OCI-M1 (cell line): ENCODE results near the gene SPEM1.
"Not testable (repeated sequence)": the region's sequence is repeated elsewhere in the genome, so short reads cannot be mapped to it uniquely, and the experiment has no call there.

Source experiments
- DNase-seq: peaks from one replicate; lab custom pipeline; 2025; lab: John Stamatoyannopoulos, UW

SPEM1 gene

GRCh38 chr17:7441266-7441665, 21.1 kb downstream of the SPEM1 start:
- DNase-seq = no peak

- no peak for DNase-seq
These were observed 22.0 kb downstream of the SPEM1 start for GRCh38 chr17:7442142-7442541.

- no peak for DNase-seq
These were observed 23.7 kb downstream of the SPEM1 start for GRCh38 chr17:7443499-7444485.

DNA sequence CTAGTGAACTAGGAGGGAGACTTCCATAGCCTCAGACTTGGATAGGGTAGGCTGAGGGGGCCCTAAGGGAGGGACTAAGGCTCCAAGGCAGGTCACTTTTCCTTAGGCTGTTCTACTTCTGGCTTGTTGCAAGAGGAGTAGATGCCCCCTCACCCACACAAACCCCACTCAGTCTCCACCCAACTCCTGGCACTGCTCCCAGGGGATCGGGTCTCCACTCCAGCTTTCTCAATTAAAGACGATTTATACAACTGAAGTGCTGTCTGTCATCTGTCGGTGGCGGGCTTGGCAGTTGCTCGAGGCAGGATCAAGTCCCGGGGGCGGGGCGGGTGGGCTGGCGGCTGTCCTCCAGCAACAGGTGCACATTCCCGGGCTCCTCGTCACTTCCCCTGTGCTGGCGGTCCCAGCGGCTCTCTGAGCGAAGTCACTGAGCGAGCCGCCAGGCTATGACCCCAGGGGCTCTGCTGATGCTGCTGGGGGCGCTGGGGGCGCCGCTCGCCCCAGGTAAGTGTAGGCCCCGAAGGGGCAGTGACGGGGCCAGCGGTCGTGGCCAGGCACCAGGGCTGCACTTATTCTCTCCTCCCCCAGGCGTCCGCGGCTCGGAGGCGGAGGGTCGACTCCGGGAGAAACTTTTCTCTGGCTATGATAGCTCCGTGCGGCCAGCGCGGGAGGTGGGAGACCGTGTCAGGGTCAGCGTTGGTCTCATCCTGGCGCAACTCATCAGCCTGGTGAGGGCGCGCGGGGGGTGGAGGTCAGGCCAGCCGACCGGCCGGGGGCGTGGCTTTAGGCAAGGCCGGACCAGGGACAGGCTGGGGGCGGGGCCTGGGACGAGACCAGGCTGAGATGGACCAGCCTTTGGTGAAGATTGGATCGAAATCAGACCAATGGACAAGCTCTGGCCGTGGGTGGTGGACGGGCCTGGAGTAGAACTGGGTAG, 24.8 kb downstream of the SPEM1 start, which contains the start of gene CHRNB1:
Gene CHRNB1, plus strand, starts transcription at position 380 of the 937 bp plus-strand sequence. Its CDS starts 67 bp downstream, at position 447.
- DNase-seq = peak; percentile 58

DNA sequence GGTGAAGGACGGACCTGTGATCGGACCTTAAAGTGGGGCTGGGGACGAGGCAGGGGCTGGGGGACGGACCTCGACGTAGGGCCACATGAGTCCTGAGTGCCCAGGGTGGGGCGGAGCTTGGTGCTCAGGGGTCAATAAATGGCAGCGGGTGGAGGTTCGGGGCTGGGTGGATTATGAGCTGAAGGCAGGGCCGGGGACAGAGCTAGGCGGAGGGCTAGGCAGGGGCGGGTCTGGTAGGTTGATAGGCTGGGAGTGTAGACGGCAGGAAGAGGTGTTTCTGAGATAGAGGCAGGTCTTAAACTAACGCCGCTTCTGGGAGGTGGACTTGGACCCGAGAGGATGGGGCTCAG, 25.5 kb downstream of the SPEM1 start:
- no peak for DNase-seq

- DNase-seq = no peak
These were observed 28.3 kb downstream of the SPEM1 start for GRCh38 chr17:7448461-7448860.

DNA sequence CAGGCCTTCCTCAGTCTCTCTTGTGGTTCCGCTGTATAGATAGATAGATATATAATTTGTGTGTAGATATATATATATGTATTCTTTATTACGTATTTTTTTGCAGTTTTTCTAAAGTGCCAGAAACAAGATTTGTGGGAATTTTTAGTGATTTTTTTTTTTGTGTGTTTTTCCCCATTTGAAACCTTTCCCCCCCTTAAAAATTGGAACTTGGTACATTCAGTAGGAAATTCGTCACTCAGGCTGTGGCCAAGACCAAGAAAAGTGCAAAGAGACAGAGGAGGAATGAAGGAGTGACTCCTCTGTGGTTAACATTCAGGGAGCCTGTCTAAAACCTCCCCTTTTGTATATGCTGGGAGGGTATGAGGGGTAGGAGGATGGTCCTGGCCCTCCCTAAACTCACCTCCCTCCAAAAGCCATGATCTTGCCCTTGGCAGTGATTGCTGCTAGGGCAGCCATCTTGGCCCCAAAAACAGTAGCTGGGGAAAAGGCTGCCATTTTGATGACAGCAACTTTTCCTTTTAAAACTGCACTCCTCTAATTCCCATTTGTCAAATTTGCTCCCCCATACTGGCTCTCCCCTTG, 39.9 kb downstream of the SPEM1 start:
- peak; percentile 20 for DNase-seq

GRCh38 chr17:7460850-7461660, 40.9 kb downstream of the SPEM1 start:
- no peak for DNase-seq

- DNase-seq = no peak
These were observed 42.6 kb downstream of the SPEM1 start for GRCh38 chr17:7462474-7463371.

GRCh38 chr17:7463372-7463846, 43.3 kb downstream of the SPEM1 start:
- DNase-seq = no peak

- DNase-seq = no peak
These were observed 44.0 kb downstream of the SPEM1 start for GRCh38 chr17:7464081-7464480.

DNA sequence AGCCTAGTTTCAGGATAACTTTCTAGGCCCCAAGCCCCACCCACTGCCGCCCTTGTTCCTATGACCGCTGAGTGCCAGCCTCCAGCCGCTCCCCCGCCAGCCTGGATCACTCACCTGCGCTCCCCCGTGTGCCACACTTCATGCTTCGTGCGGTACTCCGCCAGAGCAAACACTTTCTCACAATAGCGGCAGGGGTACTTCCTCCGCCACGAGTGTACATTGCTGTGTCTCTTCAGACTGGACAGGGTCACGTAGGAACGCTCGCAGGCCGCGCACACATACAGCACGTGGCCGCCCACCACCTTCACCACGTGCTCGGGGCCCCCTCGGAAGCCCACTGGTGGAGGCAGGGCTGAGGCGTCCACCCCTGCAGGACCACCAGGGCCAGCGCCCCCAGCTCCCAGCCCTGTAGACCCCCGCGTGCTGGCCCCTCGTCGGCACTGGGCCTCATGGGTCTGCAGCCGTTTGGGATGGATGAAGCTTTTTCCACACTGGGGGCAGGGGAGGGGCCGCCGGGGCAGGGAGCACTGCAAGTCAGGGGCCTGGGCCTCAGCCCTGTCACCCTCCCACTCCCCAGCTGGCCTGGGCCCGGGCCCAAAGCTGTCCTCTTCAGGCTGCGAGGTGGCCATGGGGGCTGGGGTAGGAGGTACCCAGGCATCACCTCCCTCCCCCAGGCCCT, 45.6 kb downstream of the SPEM1 start:
- no peak for DNase-seq

- no peak for DNase-seq
These were observed 46.2 kb downstream of the SPEM1 start for GRCh38 chr17:7466318-7466638.

GRCh38 chr17:7466639-7467341, 46.7 kb downstream of the SPEM1 start:
- DNase-seq = peak; percentile 71

DNA sequence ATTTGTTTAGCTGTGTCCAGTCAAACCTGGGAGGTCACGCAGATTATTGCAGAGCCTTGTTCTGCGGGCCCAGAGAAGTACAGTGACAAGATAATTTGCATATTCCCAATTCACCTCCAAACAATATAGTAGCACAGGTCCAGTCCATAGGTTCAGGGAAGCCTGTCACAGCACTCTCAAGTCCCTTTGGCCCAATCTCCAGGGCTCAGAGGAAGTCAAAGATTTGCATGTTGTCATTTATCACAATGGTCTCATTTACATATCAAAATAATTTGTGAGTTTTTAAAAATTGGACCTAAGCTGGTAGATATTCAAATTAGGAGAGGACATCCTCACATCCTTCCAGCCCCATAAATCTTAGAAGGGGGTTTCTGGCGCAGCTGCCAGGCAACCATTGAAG, 47.4 kb downstream of the SPEM1 start:
- DNase-seq = no peak

- no peak for DNase-seq
These were observed 48.2 kb downstream of the SPEM1 start for GRCh38 chr17:7468290-7468689.

GRCh38 chr17:7468804-7469389, 48.8 kb downstream of the SPEM1 start:
- no peak for DNase-seq

- not testable (repeated sequence) for DNase-seq
These were observed 49.7 kb downstream of the SPEM1 start for GRCh38 chr17:7469843-7470242.
